NCI-H2171 treated with DMSO at 0.1 percent for 48 hours (cell line): ENCODE measurements around the gene MOCOS.
"Not testable (repeated sequence)": the region's sequence is repeated elsewhere in the genome, so short reads cannot be mapped to it uniquely, and the experiment has no call there.

Source experiments
- DNase-seq: peaks from one replicate; lab custom pipeline; 2025; lab: John Stamatoyannopoulos, UW

Gene MOCOS

DNA sequence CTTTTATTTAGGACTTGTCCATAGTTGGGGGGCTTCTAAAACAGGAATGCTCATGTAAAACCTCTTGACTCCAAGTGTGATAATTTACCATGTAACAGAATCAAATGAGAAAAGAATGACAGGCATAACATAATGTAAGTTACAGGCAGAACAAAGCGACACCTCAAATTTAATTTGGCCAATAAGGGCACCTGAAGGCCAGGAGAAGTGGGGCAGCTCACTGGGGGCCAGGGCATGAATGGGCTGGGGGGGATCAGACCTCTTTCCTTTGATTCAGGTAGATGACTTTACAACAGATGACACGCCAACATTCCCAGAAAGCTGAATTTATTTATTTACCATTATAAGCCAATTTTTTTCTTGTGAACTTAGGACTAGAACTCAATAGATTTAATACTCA lies 14.5 kb downstream of the MOCOS start:
- DNase-seq = no peak

DNA sequence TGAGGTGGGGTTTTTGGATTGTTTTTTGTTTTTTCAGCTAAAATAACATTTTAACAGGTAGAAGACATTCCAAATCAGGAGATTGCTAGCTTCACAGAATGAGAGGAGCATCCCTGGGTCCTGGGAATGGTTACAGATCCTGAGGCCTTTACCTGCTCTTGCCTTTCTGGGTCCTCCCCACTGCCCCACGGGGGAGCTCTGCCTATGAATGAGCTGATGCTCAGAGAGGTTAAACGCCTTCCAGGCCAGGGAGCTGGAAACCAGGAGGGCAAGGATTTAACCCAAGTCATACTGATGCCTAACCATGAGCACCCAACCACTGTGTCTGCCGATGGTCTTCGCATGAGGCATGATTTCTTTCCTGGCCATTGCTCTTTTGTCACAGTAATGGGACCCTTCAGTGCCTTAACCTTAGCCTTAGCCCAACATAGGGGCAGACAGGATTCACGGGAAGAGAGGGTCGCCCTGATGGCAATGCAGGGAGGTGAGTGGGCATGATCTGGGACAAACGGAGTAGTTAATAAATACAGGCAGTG lies 16.1 kb downstream of the MOCOS start:
- no peak for DNase-seq

DNA sequence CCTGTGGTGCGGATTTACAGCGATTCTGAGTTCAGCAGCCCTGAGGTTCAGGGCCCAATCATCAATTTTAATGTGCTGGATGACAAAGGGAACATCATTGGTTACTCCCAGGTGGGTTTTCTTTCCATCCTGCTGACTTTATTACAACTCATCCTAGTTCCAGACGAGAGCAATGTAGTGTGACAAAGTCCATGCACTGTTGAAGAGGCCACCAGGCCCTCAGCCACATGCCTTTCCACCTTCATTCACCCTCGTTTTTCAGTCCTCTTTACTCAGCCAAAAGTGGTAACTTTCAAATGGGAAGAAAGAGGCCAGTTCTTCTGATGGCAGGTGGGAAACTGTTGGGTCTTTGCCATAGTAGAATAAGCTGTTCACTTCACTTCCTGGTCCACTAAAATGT lies 17.9 kb downstream of the MOCOS start:
- no peak for DNase-seq

DNA sequence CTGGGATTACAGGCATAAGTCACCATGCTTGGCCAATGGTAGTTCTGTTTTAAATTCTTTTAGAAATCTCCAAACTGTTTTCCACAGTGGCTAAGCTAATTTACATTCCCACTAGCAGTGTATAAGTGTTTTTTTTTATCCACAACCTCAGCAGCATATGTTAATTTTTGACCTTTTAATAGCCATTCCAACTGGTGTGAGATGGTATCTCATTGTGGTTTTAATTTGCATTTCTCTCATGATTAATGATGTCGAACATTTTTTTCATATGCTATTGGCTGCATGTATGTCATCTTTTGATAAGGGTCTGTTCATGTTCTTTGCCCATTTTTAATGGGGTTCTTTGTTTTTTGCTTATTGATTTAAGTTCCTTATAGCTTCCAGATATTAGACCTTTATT lies 20.0 kb downstream of the MOCOS start:
- DNase-seq = no peak

DNA sequence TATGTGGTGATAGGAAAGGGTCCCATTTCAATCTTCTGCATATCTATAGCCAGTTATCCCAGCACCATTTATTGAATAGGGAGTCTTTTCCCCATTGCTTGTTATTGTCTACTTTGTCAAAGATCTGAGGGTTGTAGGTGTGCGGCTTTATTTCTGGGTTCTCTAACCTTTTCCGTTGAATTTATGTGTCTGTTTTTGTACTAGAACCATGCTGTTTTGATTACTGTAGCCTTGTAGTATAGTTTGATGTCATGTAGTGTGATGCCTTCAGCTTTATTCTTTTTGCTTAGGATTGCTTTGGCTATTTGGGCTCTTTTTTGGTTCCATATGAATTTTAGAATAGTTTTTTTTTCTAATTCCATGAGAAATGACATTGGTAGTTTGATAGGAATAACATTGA lies 20.7 kb downstream of the MOCOS start:
- not testable (repeated sequence) for DNase-seq

DNA sequence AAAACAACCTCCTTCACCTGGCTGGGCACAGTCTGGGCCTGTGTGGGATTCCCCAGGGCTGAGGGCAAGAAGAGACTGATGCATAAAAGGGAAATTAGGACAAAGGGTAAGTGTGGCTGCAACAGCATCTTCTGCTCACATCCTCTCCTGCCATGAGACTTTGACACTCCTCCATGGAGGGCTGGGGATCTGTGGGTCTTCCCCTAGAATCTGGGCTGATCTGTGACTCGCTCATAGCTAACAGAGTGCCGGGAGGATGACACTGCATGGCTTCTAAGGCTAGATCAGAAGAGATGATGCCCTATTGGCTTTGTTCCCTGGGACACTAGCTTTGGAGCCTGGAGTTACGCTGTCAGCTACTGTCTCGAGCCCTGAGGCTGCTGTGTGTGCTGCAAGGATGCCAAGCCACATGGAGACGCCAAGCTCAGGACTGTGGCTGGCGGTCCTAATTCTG lies 24.3 kb downstream of the MOCOS start:
- no peak for DNase-seq

DNA sequence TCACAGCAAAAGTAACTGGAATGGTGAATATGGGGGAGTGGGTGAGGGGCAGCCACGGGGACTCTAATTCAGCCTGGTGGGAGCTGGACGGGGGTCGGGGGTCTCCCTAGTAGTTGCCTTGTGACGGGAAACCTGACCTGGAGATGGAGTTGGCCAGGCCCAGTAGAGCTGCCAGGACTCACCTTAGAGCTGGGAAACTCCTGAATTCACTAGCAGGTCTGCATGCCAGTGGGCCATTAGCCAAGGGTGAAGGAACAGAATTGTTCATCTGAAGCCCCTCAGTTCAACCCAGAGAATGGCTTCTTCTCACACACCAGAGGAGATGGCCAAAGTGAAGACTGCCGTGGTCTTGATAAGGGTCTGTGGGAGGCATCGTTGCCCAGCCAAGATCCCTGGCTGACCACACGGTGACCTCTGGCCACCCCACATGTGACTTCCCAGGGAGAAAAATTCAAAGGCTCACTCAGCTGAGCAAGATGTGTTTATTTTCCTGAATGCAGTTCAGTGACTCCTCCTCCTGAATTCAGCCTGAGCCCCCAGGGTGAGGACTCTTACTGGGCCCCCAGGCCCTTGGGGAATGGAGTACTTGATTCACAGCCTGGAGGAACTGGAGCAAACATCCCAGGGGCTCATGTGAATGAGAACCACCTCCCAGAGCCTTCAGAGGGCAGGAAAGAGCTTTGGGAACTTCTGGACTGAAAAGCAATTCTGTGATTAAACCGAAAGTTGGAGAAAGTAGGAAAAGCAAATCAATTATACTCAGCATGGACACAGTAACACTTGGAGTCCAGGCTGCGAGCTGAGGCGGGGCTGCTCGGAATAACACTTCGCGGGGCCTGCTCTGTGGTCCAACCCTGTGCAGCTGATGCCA lies 25.2 kb downstream of the MOCOS start:
- no peak for DNase-seq

DNA sequence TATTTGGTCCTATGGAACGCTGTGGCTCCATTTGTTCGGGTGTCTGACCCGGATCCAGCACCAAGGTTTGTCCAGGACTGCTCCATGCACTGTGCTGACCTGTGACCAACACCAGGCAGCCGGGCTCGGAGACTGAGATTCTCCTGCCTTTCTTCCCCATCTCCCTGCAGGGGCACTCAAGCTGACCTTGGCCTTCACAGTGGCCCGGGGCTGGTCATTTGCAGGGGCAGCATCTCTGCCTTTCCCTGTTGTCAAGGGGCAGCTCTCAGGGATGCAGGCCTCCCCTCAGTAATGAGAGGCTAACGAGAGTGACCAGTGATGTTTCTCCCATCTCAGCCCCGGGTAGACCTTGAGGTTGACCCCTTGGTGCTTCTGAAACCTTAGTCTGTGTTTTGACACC lies 27.5 kb downstream of the MOCOS start:
- DNase-seq = no peak

DNA sequence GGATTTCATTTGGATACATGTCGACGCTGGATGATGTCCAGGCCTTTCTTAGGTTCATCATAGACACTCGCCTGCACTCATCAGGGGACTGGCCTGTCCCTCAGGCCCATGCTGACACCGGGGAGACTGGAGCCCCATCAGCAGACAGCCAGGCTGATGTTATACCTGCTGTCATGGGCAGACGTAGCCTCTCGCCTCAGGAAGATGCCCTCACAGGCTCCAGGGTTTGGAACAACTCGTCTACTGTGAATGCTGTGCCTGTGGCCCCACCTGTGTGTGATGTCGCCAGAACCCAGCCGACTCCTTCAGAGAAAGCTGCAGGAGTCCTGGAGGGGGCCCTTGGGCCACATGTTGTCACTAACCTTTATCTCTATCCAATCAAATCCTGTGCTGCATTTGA lies 28.3 kb downstream of the MOCOS start:
- no peak for DNase-seq

DNA sequence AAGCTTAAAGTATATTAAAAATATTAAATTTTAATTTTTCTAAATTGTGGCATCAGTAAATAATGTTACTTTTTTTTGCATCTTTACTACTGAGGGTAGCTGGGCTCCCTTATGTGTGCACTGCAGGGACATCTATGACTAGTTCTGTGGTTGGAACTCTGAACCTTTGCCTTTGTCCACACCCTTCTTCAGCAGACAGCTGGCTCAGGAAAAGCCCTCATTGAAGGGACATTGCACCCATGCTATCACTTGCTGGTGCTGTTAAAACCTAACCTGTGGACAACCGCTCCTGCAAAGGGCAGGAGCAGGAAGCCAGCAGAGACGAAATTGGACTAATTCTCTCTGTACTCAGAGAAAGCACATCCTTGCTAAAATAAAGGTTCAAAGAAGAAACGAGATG lies 30.1 kb downstream of the MOCOS start:
- no peak for DNase-seq

DNA sequence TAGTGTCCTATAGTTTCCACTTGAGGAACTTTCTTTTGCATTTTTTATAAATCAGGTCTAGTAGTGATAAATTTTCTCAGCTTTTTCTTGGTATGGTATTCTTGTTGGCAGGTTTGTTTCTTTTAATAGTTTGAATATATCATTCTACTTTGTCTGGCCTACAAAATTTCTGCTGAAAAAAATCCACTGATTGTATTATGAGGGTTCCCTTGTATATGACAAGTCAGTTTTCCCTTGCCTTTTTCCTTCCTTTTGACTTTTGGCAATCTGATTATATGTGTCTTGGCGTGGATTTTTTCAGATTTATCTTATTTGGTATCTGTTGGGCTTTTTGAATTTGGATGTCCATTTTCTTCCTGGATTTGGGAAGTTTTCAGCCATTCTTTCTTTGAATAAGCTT lies 41.9 kb downstream of the MOCOS start:
- no peak for DNase-seq

DNA sequence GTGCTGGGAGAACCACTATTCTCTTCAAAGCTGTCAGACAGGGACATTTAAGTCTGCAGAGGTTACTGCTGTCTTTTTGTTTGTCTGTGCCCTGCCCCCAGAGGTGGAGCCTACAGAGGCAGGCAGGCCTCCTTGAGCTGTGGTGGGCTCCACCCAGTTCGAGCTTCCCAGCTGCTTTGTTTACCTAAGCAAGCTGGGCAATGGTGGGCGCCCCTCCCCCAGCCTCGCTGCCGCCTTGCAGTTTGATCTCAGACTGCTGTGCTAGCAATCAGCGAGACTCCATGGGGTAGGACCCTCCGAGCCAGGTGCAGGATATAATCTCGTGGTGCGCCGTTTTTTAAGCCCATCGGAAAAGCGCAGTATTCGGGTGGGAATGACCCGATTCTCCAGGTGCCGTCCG lies 53.2 kb downstream of the MOCOS start:
- not testable (repeated sequence) for DNase-seq

DNA sequence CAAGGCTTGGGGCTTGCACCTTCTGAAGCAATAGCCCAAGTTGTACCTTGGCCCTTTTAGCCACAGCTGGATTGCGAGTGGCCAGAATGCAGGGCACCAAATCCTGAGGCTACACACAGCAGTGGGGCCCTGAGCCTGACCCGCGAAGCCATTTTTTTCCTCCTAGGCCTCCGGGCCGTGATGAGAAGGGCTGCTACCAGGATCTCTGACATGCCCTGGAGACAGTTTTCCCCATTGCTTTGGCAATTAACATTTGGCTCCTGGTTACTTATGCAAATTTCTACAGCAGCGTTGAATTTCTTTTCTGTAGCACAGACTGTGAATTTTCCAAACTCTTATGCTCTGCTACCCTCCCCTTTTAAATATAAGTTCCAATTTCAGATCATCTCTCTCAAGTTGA lies 54.5 kb downstream of the MOCOS start:
- no peak for DNase-seq

DNA sequence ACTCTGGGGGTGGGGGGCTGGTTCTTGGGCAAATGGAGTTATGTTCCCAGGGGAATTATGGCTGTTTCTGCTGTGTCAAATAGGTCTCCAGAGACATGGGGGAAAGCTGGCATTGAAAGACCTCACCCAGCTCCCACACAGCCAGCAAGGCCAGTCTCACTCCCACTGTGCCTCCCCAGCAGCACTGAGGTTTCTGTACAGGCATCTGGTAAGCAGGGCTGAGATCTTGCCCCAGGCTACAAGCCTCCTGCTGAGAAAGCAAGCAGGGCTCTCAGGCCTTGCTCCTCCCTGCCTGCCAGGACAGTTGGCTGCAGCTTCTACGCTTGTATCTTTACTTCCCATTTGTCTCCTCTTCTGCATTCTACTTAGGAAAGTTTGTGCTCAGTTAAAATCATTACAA lies 59.7 kb downstream of the MOCOS start:
- DNase-seq = no peak

DNA sequence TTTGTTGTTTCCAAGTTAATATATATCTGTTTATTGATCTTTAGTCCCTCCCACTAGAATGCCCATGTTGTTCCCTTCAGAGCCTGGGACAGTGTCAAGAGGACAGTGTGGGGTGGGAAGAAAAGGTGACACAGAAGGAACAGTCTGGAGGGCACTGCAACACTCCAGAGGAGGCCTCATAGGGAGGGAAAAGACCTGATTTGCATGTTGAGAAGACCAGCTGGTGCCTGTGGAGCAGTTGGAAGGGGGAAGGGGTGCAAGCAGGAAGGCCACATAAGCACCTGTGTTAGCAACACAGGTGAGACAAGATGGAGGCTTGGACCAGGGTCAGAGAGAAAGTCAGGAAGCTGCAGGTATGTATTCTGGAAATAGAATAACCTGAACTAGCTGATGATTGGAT lies 62.1 kb downstream of the MOCOS start:
- peak; percentile 20 for DNase-seq

DNA sequence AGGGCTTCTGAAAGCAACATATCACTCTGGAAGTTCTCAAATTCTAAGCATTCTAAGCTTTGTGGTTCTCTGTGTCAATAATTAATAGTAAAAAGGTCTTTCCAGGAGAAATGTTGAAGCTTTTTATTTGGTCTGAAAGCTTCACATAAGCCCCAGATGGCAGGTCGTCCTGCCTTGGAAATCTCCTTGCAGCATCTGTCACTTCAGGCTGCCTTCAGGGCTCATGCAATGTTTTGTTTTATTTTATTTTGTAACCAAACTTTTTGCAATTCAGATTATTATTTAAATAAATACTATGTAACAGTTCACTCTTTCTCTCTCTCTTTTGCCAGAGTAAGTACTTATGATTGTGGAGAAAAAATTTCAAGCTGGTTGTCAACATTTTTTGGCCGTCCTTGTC lies 63.5 kb downstream of the MOCOS start:
- DNase-seq = peak; percentile 43

DNA sequence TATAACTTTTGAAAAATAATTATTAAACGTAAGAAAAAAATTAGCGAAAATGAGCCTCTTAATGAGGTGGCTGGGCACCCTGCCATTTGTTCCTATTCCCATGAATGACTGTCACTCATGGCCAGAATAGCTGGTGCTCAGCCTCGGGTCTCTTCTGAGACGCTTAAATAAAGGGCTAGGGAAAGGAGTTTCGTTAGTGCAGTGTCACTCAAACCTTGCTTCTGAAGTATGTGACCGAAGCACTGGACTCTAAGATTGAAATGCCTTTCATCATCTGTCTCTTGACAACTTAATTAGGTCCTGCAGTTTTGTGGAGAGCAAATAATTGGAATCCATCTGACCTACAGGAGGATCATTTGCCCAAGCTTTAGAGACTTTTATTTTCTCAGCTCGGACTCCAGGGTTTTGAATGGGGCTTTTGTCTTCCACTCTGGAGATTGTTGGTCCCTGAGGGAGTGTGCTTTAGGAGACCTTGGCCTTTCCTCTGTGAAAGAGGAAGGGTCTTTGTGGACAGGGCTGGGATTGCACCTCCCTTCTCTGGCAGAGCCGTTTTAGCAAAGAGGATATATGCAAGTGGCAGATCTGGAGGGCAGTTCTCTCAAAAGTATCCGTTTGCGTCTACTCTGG lies 67.9 kb downstream of the MOCOS start:
- DNase-seq = no peak

DNA sequence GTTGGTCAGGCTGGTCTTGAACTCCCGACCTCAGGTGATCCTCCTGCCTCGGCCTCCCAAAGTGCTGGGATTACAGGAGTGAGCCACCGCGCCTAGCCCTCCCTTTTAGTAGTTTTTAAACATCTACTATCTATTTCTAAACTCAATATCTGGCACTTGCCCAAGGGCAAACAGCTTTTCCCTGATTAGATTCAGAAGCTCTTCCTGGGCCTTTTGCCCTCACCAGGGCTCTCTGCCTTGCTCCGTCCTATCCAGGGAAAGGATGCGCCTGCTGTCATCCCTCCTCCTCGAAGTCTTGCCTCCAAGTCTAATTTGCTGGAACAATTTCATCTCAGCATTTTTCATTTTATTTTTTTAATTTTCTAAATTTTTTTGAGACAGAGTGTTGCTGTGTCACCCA lies 68.8 kb downstream of the MOCOS start:
- DNase-seq = no peak

DNA sequence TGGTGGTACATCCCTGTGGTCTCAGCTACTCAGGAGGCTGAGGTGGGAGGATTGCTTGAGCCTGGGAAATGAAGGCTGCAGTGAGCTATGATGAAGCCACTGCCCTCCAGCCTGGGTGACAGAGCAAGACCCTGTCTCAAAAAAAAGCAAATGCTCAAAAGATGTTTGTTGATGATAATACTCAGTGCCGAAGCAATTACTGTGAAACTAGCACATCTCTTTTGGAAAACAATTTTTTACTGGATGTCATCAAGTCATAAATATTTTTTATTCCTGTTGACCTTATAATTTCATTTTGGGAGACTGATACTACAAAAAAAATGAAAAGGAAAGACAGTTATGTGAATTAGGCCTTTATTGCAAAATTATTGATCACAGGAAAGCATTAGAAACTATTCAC lies 75.7 kb downstream of the MOCOS start:
- DNase-seq = no peak

DNA sequence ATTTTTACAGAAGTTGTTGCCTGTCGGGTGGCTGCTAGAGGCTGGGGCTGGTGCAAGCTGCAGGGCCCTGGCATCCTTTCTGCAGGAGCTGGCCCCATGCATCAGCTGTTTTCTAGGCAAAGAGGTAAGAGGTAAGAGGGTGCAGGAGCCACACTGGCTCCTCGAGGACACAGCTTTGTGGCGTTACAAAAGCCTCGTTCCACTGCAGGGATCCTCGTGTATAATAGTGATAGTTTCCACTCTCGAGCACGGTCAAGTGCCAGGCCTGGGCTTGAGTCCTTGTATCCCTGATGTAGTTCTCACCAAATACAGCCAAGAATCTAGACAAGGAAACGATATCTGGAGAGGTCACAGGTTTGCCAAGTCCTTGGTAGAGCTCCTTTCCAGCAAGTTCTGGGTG lies 77.0 kb downstream of the MOCOS start:
- DNase-seq = no peak

DNA sequence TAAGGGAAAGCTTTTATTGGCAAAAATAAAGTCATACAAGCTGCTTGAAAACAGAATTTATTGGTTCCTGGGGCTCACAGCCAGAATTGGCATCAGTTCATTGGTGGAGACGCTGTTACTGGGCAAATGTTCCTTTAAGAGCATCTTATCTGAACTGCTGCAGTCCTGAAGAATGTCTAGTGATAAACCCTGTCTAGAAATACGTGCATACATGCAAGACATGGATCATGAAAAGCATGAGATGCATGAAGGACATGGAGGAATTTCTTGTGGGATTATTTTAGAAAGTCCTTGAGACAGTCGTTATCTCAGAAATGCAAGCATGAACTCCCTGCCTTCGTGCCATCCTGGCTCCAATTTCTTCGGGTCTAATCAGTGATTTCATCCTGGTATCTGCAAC lies 77.7 kb downstream of the MOCOS start:
- DNase-seq = no peak

DNA sequence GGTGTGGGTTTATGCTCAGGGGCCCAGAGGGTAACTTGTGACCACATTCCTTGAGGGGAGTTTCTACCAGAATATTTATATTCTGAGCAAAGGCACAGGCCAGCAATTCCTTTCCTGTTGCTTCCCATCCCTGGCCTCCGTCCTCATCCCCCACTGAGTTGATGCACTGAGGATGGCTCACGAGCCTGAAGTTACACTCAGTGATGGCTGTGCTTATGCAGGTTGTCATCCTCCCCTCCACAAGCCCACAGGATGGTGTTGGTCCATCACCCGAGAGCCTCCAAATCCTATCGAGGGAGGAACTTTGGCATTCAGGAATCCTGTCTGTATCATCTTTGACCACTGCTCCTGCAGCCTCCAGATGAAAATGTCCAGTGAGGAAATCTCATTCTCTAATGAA lies 81.9 kb downstream of the MOCOS start:
- no peak for DNase-seq

DNA sequence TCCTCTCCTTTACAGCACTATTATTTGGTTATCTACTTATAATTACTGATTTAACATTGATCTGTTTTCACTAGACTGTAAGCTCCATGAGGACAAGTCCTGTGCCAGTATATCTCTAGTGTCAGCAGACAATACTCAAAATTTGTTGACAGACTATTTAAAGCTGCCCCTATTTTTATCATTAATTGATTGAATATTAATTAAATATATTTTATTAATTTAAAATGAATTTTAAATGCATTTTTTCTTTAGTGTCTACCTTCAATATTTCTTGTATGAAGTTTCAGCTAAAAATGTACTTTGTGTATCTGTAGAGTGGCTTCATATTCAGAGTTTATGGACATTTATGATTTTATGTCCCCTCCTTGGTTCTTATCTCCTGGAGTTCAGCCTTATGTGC lies 83.9 kb downstream of the MOCOS start:
- no peak for DNase-seq

DNA sequence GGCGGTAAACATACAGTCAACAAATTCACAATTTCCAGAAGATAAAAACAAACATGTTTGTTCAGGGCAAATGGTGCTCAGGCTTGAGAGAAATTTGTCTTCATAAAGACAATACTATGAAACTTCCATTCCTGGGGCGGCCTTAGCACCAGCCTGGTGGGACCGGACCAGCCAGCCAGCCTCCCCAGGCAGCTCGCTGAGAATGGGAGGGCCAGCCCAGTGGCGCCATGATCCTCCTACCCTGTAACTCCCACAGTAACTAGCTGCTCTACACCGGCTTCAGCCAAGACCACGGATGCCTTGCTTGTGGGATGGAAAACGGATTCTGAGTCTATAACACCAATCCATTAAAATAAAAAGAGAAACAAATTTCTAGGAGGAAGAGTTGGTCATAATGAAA lies 86.0 kb downstream of the MOCOS start:
- DNase-seq = no peak
